Astrocyte (in vitro differentiated cells and primary cell): ENCODE results near the gene MGMT. TPM values are rescaled to one million over a fixed set of nuclear protein-coding genes. Genes with fewer than 3 reads are reported as not detected.

Experiments
- DNase-seq: peaks from one replicate; pipeline ENCODE4 v3.0.0-alpha.2; 2010; ENCODE audit warnings: low read depth
- FAIRE-seq: peaks from 2 replicates; lab custom pipeline; 2011; peaks lifted over from hg19 to GRCh38; lab: Jason Lieb, UNC
- H2AFZ ChIP-seq: 2 replicates; pipeline ENCODE4 v1.6.0; 2012; ENCODE audit warnings: low read depth, low read length, inconsistent platforms
- H3K27ac ChIP-seq: 2 replicates; pipeline ENCODE4 v1.5.1; 2011; ENCODE audit warnings: low read depth, low read length, inconsistent platforms
- H3K27me3 ChIP-seq: 2 replicates; pipeline ENCODE4 v1.6.0; 2011; ENCODE audit warnings: low read length, inconsistent platforms; ENCODE audit not compliant: insufficient read depth
- H3K36me3 ChIP-seq: 2 replicates; pipeline ENCODE4 v1.5.1; 2011; ENCODE audit warnings: low read length, inconsistent platforms; ENCODE audit not compliant: insufficient read depth
- H3K4me1 ChIP-seq: 2 replicates; pipeline ENCODE4 v1.5.1; 2011; ENCODE audit warnings: low read length, inconsistent platforms; ENCODE audit not compliant: insufficient read depth
- H3K4me2 ChIP-seq: 2 replicates; pipeline ENCODE4 v1.6.0; 2012; ENCODE audit warnings: low read length, inconsistent platforms
- H3K4me3 ChIP-seq: 2 replicates; pipeline ENCODE4 v1.5.1; 2011; ENCODE audit warnings: low read depth, mild to moderate bottlenecking, low read length, inconsistent platforms; ENCODE audit not compliant: insufficient read depth
- H3K79me2 ChIP-seq: 2 replicates; pipeline ENCODE4 v1.6.0; 2012; ENCODE audit warnings: mild to moderate bottlenecking, low read length, inconsistent platforms; ENCODE audit not compliant: insufficient read depth
- H3K9ac ChIP-seq: 2 replicates; pipeline ENCODE4 v1.6.0; 2012; ENCODE audit warnings: mild to moderate bottlenecking, low read length, inconsistent platforms
- H3K9me3 ChIP-seq: 2 replicates; pipeline ENCODE4 v1.5.1; 2012; ENCODE audit warnings: low read depth, mild to moderate bottlenecking, low read length, inconsistent platforms; ENCODE audit not compliant: insufficient read depth
- H4K20me1 ChIP-seq: 2 replicates; pipeline ENCODE4 v1.6.0; 2012; ENCODE audit warnings: low read length, inconsistent platforms; ENCODE audit not compliant: insufficient read depth
- H3K27ac Mint-ChIP-seq: one replicate; pipeline ENCODE4 v1.8.0; 2021; ENCODE audit warnings: mild to moderate bottlenecking, mixed read lengths; ENCODE audit not compliant: unreplicated experiment
- H3K27me3 Mint-ChIP-seq: one replicate; pipeline ENCODE4 v1.8.0; 2021; ENCODE audit warnings: low read depth, mixed read lengths; ENCODE audit not compliant: unreplicated experiment
- H3K36me3 Mint-ChIP-seq: one replicate; pipeline ENCODE4 v1.8.0; 2021; ENCODE audit warnings: low read depth, mixed read lengths; ENCODE audit not compliant: unreplicated experiment
- H3K4me1 Mint-ChIP-seq: one replicate; pipeline ENCODE4 v1.8.0; 2021; ENCODE audit warnings: low read depth, mixed read lengths; ENCODE audit not compliant: unreplicated experiment
- H3K4me3 Mint-ChIP-seq: one replicate; pipeline ENCODE4 v1.8.0; 2021; ENCODE audit warnings: mild to moderate bottlenecking, moderate library complexity, mixed read lengths; ENCODE audit not compliant: unreplicated experiment
- H3K9me3 Mint-ChIP-seq: one replicate; pipeline ENCODE4 v1.8.0; 2021; ENCODE audit warnings: mild to moderate bottlenecking, mixed read lengths; ENCODE audit not compliant: unreplicated experiment
- EZH2 ChIP-seq: IDR thresholded peaks from 2 replicates; pipeline ENCODE4 v1.6.1; 2012; ENCODE audit warnings: mild to moderate bottlenecking, low read length, inconsistent platforms; ENCODE audit not compliant: insufficient read depth
- total RNA-seq: library from RNA; stranded (reverse); gene quantifications from 2 replicates; pipeline ENCODE4 v1.2.1, GENCODE V29; 2021
- TF ChIP-seq, protein P1 (sequence below): IDR thresholded peaks from 2 replicates; pipeline ENCODE4 v1.5.1; 2011; ENCODE audit warnings: low read depth, mild to moderate bottlenecking, inconsistent platforms, low read length, moderate library complexity; ENCODE audit not compliant: insufficient read depth

Gene MGMT
- total RNA-seq, 1 donor from 2014 or later, result 9.5 TPM

DNA sequence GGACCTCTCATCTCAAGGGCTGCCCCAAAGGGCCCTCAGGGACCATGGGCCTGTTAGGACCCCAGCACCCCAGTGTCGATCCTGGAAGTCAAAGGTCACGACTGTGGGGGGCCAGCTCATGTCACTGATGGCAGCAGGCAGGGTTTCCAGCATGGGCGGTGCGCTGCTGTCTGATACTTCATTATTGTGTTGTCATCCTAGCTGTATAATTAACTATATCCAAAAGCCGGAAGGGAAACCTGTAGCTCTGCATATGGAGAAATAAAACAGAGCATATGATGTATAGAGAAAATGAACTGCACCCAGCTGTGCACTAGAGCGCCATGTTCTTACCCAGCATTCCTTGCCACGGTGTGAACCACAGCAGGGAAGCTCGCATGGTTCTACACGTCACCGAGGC lies 300.7 kb downstream of the MGMT start:
- Mint-ChIP-seq H3K36me3 (peaks cover 3% of the 10 kb centered on the region), H3K9me3 (no peaks in the 10 kb centered on the region)

DNA sequence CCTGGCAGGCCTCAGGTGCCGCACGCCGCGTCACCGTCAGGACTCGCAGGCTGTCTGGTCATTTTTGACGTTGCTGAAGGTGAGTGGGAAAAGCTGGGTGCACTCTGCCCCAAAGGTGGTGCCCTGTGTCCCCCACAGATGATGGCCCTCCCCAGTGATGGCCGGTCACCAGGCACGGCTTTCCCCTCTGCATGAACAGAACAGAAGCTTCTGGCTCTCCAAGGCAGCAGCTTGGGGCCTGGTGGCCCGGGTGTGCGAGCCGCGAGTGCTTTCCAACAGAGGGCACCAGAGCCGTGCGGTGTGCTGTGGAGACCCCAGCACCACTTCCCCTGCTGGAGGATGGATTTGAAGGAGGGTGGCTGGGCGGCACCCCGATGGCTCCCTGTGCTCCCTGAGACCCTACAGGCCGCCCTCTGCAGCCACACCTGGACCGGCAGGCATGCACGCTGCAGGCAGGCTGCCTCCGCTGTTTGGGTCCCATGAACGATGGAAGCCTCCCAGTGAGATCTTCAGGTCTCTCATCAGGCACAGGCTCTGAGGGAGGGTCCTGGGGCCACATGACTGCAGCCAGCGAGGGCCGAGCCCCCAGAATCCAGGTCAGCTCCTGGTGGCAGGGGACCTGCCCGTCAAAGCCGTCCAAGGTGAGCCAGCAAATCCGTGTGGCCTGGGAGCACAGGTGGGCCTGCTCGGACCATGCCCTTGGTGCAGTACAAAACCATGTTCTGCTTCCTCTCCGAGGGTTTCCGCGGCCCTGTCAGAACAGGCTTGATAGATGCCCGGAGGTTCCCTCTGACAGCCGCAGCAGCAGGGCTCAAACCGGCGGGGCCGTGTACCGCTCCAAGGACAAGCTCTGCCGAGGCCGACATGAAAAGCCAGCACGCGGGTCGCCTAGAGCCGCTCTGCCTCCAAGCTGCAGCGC lies 301.7 kb downstream of the MGMT start:
- no peaks in the 10 kb centered on the region for H3K9me3 Mint-ChIP-seq
- H3K27me3 ChIP-seq, result no peaks in the 10 kb centered on the region

More for the DNA sequence above, 300.7 kb downstream of the MGMT start:
- Histone ChIP-seq H3K9me3 (peaks cover 5% of the 10 kb centered on the region), H2AFZ (no peak overlapping the region), H3K27me3 (no peaks in the 10 kb centered on the region), H4K20me1 (no peaks in the 10 kb centered on the region), H3K36me3 (no peaks in the 10 kb centered on the region), H3K27ac (no peak overlapping the region), H3K4me1 (no peaks in the 10 kb centered on the region), H3K79me2 (no peaks in the 10 kb centered on the region), H3K4me3 (no peak overlapping the region), H3K9ac (no peak overlapping the region), H3K4me2 (no peak overlapping the region)
- Mint-ChIP-seq H3K4me1 (no peaks in the 10 kb centered on the region), H3K4me3 (no peak overlapping the region), H3K27ac (no peak overlapping the region), H3K27me3 (peaks cover 3% of the 10 kb centered on the region)
- FAIRE-seq, result no peak
- DNase-seq, result no peak
- TF ChIP-seq, protein P1, sequence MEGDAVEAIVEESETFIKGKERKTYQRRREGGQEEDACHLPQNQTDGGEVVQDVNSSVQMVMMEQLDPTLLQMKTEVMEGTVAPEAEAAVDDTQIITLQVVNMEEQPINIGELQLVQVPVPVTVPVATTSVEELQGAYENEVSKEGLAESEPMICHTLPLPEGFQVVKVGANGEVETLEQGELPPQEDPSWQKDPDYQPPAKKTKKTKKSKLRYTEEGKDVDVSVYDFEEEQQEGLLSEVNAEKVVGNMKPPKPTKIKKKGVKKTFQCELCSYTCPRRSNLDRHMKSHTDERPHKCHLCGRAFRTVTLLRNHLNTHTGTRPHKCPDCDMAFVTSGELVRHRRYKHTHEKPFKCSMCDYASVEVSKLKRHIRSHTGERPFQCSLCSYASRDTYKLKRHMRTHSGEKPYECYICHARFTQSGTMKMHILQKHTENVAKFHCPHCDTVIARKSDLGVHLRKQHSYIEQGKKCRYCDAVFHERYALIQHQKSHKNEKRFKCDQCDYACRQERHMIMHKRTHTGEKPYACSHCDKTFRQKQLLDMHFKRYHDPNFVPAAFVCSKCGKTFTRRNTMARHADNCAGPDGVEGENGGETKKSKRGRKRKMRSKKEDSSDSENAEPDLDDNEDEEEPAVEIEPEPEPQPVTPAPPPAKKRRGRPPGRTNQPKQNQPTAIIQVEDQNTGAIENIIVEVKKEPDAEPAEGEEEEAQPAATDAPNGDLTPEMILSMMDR, result no peak
- TF ChIP-seq EZH2, result no peak

More for the DNA sequence above, 301.7 kb downstream of the MGMT start:
- Histone ChIP-seq H3K4me3 (no peak overlapping the region), H3K9me3 (peaks cover 5% of the 10 kb centered on the region), H3K27ac (no peak overlapping the region), H2AFZ (no peak overlapping the region), H3K4me1 (no peaks in the 10 kb centered on the region), H3K79me2 (no peaks in the 10 kb centered on the region), H3K36me3 (no peaks in the 10 kb centered on the region), H3K4me2 (no peak overlapping the region), H4K20me1 (no peaks in the 10 kb centered on the region), H3K9ac (no peak overlapping the region)
- peaks cover 3% of the 10 kb centered on the region for H3K27me3 Mint-ChIP-seq
- H3K36me3 Mint-ChIP-seq, result peaks cover 3% of the 10 kb centered on the region
- H3K27ac Mint-ChIP-seq, result no peak overlapping the region
- TF ChIP-seq EZH2, result no peak
- TF ChIP-seq, protein P1, result no peak
- H3K4me3 Mint-ChIP-seq, result no peak overlapping the region
- FAIRE-seq (no peak), DNase-seq (no peak)
- no peaks in the 10 kb centered on the region for H3K4me1 Mint-ChIP-seq
